Gastrocnemius medialis (tissue), 4 donors: ENCODE data around the gene AIFM3. TPM values are rescaled to one million over a fixed set of nuclear protein-coding genes. Genes with fewer than 3 reads are reported as not detected.

ENCODE experiments used
- ATAC-seq, 2 donors: fragments of 150-250 bp; one replicate each; pipeline ENCODE4 v1.9.1; 2016
- DNase-seq, 2 donors: peaks; one replicate each; pipeline ENCODE4 v3.0.0-alpha.2; 2019
- H3K27ac ChIP-seq, 4 donors: fragments of 200-600 bp; sonication (generic); 1 replicate in 1 of 4; 2 replicates in 3 of 4; pipeline ENCODE4 v1.5.1; 2016 to 2018; ENCODE audit warnings: mild to moderate bottlenecking in 2 of 4, moderate library complexity in 1 of 4
- H3K27me3 ChIP-seq, 3 donors: fragments of 200-600 bp; sonication (generic) in 2 of 3; 1 replicate in 1 of 3; 2 replicates in 2 of 3; pipeline versions ENCODE4 v1.5.1 to v1.6.0; 2016 to 2019; ENCODE audit warnings: mild to moderate bottlenecking in 1 of 3, moderate library complexity in 1 of 3
- H3K36me3 ChIP-seq, 2 donors: fragments of 200-600 bp; sonication (generic) in 1 of 2; one replicate each; pipeline ENCODE4 v1.5.1; 2017 to 2018
- H3K4me1 ChIP-seq, 2 donors: fragments of 200-600 bp; sonication (generic) in 1 of 2; one replicate each; pipeline ENCODE4 v1.5.1; 2016 to 2017; ENCODE audit warnings: mild to moderate bottlenecking in 2 of 2
- H3K4me3 ChIP-seq, 4 donors: fragments of 200-600 bp; sonication (generic) in 3 of 4; 1 replicate in 1 of 4; 2 replicates in 3 of 4; pipeline ENCODE4 v1.5.1; 2016 to 2019; ENCODE audit warnings: mild to moderate bottlenecking in 2 of 4
- H3K9me3 ChIP-seq, 3 donors: fragments of 200-600 bp; sonication (generic) in 2 of 3; 1 replicate in 1 of 3; 2 replicates in 2 of 3; pipeline ENCODE4 v1.5.1; 2016 to 2019
- CTCF ChIP-seq, 5 experiments: fragments of 450-650 bp in 3 of 5; fragments of 200-600 bp in 2 of 5; sonication (generic) in 2 of 5; IDR thresholded peaks in 4 of 5; conservative IDR thresholded peaks in 1 of 5; 1 replicate in 4 of 5; 2 replicates in 1 of 5; pipeline ENCODE4 v1.5.1; 2016 to 2019; ENCODE audit warnings: antibody characterized with exemption in 5 of 5, mild to moderate bottlenecking in 3 of 5, moderate library complexity in 3 of 5
- POLR2A ChIP-seq, 2 donors: fragments of 450-650 bp; IDR thresholded peaks; one replicate each; pipeline ENCODE4 v1.6.1; 2017; ENCODE audit warnings: antibody characterized with exemption in 2 of 2, mild to moderate bottlenecking in 2 of 2, moderate library complexity in 2 of 2
- in situ Hi-C, 4 donors: fragments of 200-750 bp; cut with MboI; loops; one replicate each; pipeline versions ENCODE4 v1.15.0 to v1.8.0; 2017; ENCODE audit warnings: low sequenced_read_pairs in 4 of 4
- intact Hi-C: fragments of 100-400 bp; cut with DNase I; formaldehyde crosslinking; loops from one replicate; pipeline ENCODE4 v1.15.1; 2023; ENCODE audit warnings: low total_unique reads
- total RNA-seq, 4 donors: library from RNA; depleted of rRNA; stranded (reverse); fragments of >200 nt; gene quantifications; one replicate each; pipeline versions ENCODE4 v1.1.0 to v1.2.3, GENCODE V29; 2016

AIFM3 gene
- total RNA-seq, 4 donors from 2014 or later: 0.22 to 0.42 TPM; not detected in 2

GRCh38 chr22:20992056-20992442 is 25.0 kb downstream of the AIFM3 start:
- H3K36me3 ChIP-seq: peaks cover 0 to 68% of the 10 kb centered on the region in 2 donors
- no peaks in the 10 kb centered on the region for H3K27me3 ChIP-seq
- H3K27ac ChIP-seq: no peak overlapping the region
- in situ Hi-C loops: no loop called here
- no peaks in the 10 kb centered on the region for H3K4me1 ChIP-seq
- no peak overlapping the region for H3K4me3 ChIP-seq
- no peaks in the 10 kb centered on the region for H3K9me3 ChIP-seq
- ATAC-seq (no peak), DNase-seq (no peak)
- TF ChIP-seq CTCF (IDR thresholded peaks at IDR 0.05 in 4 of 5, conservative IDR thresholded peaks at IDR 0.05 in 1 of 5) (no peak), POLR2A (IDR thresholded peaks at IDR 0.05) (no peak)
- intact Hi-C loops: no loop called here

GRCh38 chr22:20992456-20993303 is 25.6 kb downstream of the AIFM3 start:
- Histone ChIP-seq H3K36me3 (peaks cover 0 to 69% of the 10 kb centered on the region in 2 donors), H3K4me1 (no peaks in the 10 kb centered on the region), H3K9me3 (no peaks in the 10 kb centered on the region), H3K4me3 (no peak overlapping the region), H3K27ac (no peak overlapping the region), H3K27me3 (no peaks in the 10 kb centered on the region)
- no peak for DNase-seq
- intact Hi-C loops (no loop called here), in situ Hi-C loops (no loop called here)
- no peak for ATAC-seq
- no peak for TF ChIP-seq CTCF (IDR thresholded peaks at IDR 0.05 in 4 of 5, conservative IDR thresholded peaks at IDR 0.05 in 1 of 5)
- TF ChIP-seq POLR2A (IDR thresholded peaks at IDR 0.05): no peak

- no peak overlapping the region for H3K27ac ChIP-seq
- H3K4me1 ChIP-seq: no peaks in the 10 kb centered on the region
- in situ Hi-C loops: no loop called here
- H3K36me3 ChIP-seq: peaks cover 0 to 69% of the 10 kb centered on the region in 2 donors
- H3K9me3 ChIP-seq: no peaks in the 10 kb centered on the region
- no peaks in the 10 kb centered on the region for H3K27me3 ChIP-seq
- intact Hi-C loops: no loop called here
- no peak overlapping the region for H3K4me3 ChIP-seq
- DNase-seq (no peak), ATAC-seq (no peak)
- TF ChIP-seq POLR2A (IDR thresholded peaks at IDR 0.05) (no peak), CTCF (IDR thresholded peaks at IDR 0.05 in 4 of 5, conservative IDR thresholded peaks at IDR 0.05 in 1 of 5) (no peak)
These were observed 26.5 kb downstream of the AIFM3 start for GRCh38 chr22:20993304-20994127.

- no peak for ATAC-seq
- Histone ChIP-seq H3K4me3 (no peak overlapping the region), H3K4me1 (no peaks in the 10 kb centered on the region), H3K27ac (no peak overlapping the region), H3K27me3 (no peaks in the 10 kb centered on the region), H3K36me3 (peaks cover 0 to 73% of the 10 kb centered on the region in 2 donors), H3K9me3 (no peaks in the 10 kb centered on the region)
- TF ChIP-seq CTCF (IDR thresholded peaks at IDR 0.05 in 4 of 5, conservative IDR thresholded peaks at IDR 0.05 in 1 of 5): no peak
- no peak for TF ChIP-seq POLR2A (IDR thresholded peaks at IDR 0.05)
- in situ Hi-C loops (no loop called here), intact Hi-C loops (no loop called here)
- DNase-seq: no peak
These were observed 27.3 kb downstream of the AIFM3 start for GRCh38 chr22:20994128-20994901.
